ENCODE results near the gene MLXIP.
"Not testable (repeated sequence)": the region's sequence is repeated elsewhere in the genome, so short reads cannot be mapped to it uniquely, and the experiment has no call there.

Gene MLXIP

DNA sequence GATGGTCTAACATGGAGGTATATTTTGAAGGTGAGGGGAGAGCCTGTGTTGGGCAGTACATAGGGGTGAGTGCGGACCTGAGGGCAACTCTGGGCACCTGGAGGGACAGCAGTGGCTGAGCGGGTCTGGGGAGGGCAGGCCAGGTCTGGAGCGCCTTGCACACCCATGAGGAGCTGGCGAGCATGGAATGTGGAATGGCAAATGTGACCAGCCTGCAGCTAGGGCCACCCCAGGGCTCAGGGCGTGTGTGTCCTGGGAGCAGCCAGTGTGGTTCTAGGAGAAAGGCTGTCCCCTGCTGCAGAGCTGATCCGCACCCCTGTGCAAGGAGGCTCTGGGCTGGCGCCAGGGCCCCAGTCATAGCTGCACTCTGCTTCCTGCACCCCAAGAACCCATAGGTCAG, 32.4 kb upstream of the MLXIP start:
- Histone ChIP-seq H3K27ac (0 out of 22 replicates have a peak overlapping the region, but pooled peaks of 1 of the 11 experiments have one; percentile 22), H3K36me3 (peaks cover 10 to 99% (median 98%) of the 10 kb centered on the region in 11 experiments; a peak in 21 of 22 replicates), H3K4me3 (no peak overlapping the region), H3K27me3 (no peaks in the 10 kb centered on the region), H4K20me1 (peaks cover 0 to 57% (median 16%) of the 10 kb centered on the region in 11 experiments; a peak in 14 of 22 replicates), H3K9me3 (replicated peaks in 1 of 11) (no peaks in the 10 kb centered on the region), H3K4me1 (peaks cover 0 to 4% (median 1%) of the 10 kb centered on the region in 10 experiments; a peak in 11 of 20 replicates), H3K9ac (no peak overlapping the region), H3K4me2 (no peak overlapping the region)
- no peak for TF ChIP-seq Cebpa-rat (IDR thresholded peaks at IDR 0.05)

DNA sequence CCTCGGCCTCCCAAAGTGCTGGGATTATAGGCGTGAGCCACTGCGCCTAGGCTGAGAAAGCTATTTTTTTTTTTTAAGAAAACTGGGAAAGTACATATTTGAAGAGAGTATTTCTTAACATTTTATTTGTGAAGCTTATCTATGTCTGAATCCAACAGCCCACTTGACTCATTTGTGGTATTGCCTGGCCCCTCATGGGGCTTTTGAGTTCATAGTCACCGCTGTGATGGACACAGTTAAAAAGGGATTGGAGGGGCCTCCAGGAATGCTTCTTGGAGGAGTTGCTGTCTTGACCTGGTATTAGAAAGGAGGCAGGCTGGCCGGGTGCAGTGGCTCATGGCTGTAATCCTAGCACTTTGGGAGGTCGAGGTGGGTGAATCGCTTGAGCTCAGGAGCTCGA, 30.4 kb upstream of the MLXIP start:
- Histone ChIP-seq H3K36me3 (peaks cover 10 to 96% (median 86%) of the 10 kb centered on the region in 11 experiments; a peak in 21 of 22 replicates), H3K4me1 (no peaks in the 10 kb centered on the region; a peak in 1 of 20 replicates), H4K20me1 (peaks cover 0 to 55% (median 20%) of the 10 kb centered on the region in 11 experiments; a peak in 12 of 22 replicates), H3K4me3 (no peak overlapping the region), H3K27ac (no peak overlapping the region), H3K9ac (no peak overlapping the region), H3K27me3 (no peaks in the 10 kb centered on the region), H3K4me2 (no peak overlapping the region), H3K9me3 (replicated peaks in 1 of 11) (no peaks in the 10 kb centered on the region)
- no peak for TF ChIP-seq Cebpa-rat (IDR thresholded peaks at IDR 0.05)

- H3K4me3 ChIP-seq = no peak overlapping the region
- peaks cover 0 to 90% (median 74%) of the 10 kb centered on the region in 11 experiments; a peak in 20 of 22 replicates for H3K36me3 ChIP-seq
- peaks cover 0 to 57% (median 24%) of the 10 kb centered on the region in 11 experiments; a peak in 13 of 22 replicates for H4K20me1 ChIP-seq
- no peak overlapping the region for H3K27ac ChIP-seq
- H3K27me3 ChIP-seq = no peaks in the 10 kb centered on the region
- no peak overlapping the region for H3K9ac ChIP-seq
- H3K4me1 ChIP-seq = peaks cover 0 to 3% (median 0%) of the 10 kb centered on the region in 10 experiments; a peak in 2 of 20 replicates
- H3K9me3 ChIP-seq (replicated peaks in 1 of 11) = no peaks in the 10 kb centered on the region
- no peak overlapping the region for H3K4me2 ChIP-seq
- no peak for TF ChIP-seq Cebpa-rat (IDR thresholded peaks at IDR 0.05)
Measured at GRCh38 chr12:122049827-122050226, 28.7 kb upstream of the MLXIP start.

DNA sequence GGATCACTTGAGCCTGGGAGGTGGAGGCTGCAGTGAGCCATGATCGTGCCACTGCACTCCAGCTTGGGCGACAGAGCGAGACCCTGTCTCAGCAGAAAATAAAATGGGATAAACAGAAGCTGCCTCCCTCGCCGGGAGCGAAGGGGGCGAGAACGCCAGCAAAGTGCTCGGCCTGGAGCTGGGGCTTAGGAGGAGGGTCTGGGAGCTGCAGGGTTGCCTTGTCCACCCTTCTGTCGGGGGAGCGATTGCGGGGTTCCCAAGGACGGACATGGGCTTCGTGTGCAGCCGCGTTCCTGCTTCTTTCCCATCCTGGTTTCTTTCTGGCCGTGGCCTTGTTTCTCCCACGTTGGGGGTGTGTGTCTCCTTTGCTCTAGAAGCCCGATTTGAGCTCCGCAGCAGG, 27.9 kb upstream of the MLXIP start:
- Histone ChIP-seq H3K4me3 (no peak overlapping the region), H3K9ac (no peak overlapping the region), H3K27me3 (no peaks in the 10 kb centered on the region), H3K27ac (0 out of 22 replicates have a peak overlapping the region, but pooled peaks of 1 of the 11 experiments have one; percentile 5), H3K4me2 (no peak overlapping the region), H3K36me3 (peaks cover 0 to 90% (median 74%) of the 10 kb centered on the region in 11 experiments; a peak in 20 of 22 replicates), H3K9me3 (replicated peaks in 1 of 11) (no peaks in the 10 kb centered on the region), H3K4me1 (peaks cover 0 to 3% (median 0%) of the 10 kb centered on the region in 10 experiments; a peak in 2 of 20 replicates), H4K20me1 (peaks cover 0 to 60% (median 24%) of the 10 kb centered on the region in 11 experiments; a peak in 13 of 22 replicates)
- TF ChIP-seq Cebpa-rat (IDR thresholded peaks at IDR 0.05) = no peak

DNA sequence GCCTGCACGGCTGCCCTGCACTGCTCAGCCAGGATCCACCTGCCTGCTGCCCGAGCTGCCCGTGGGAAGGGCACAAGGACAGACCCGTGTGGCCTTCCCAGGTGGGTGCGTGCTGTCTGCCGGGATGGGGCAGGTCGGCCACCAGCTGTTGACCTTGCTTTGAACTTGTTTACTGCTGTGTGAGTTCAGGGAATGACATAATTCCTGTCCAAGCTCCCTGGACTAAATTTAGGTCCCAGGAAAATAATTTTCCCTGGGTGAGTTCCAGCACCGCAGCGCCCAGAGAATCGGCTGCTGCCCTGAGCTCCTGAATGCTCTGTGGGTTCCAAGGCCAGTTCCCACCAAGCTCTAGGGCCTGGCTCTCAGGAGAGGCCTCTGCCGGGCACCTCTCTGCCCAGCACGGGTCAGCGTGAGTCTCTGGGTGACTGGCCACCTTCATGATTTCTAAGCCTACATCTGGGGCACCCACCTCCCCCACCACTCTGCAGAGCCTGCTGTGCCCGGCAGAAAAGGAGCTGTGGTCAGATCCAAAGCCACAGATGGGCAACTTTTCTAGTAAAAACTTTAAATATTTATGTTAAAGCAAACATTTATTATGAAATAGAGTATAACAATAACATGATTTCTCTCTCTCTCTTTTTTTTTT, 27.2 kb upstream of the MLXIP start:
- Histone ChIP-seq H3K4me3 (no peak overlapping the region), H3K36me3 (peaks cover 5 to 90% (median 74%) of the 10 kb centered on the region in 11 experiments; a peak in 20 of 22 replicates), H3K9ac (peak overlapping the region in 1 of 11 experiments; percentile 28; a peak in 1 of 22 replicates), H3K9me3 (replicated peaks in 1 of 11) (no peaks in the 10 kb centered on the region), H3K27ac (no peak overlapping the region), H3K4me1 (peaks cover 0 to 3% (median 0%) of the 10 kb centered on the region in 10 experiments; a peak in 2 of 20 replicates), H4K20me1 (peaks cover 0 to 55% (median 21%) of the 10 kb centered on the region in 11 experiments; a peak in 13 of 22 replicates), H3K27me3 (no peaks in the 10 kb centered on the region), H3K4me2 (no peak overlapping the region)
- TF ChIP-seq Cebpa-rat (IDR thresholded peaks at IDR 0.05) = no peak

- no peak for TF ChIP-seq Cebpa-rat (IDR thresholded peaks at IDR 0.05)
- H4K20me1 ChIP-seq = peaks cover 0 to 62% (median 21%) of the 10 kb centered on the region in 11 experiments; a peak in 13 of 22 replicates
- H3K4me3 ChIP-seq = no peak overlapping the region
- no peak overlapping the region for H3K9ac ChIP-seq
- H3K27ac ChIP-seq = no peak overlapping the region
- peaks cover 0 to 3% (median 0%) of the 10 kb centered on the region in 10 experiments; a peak in 2 of 20 replicates for H3K4me1 ChIP-seq
- H3K36me3 ChIP-seq = peaks cover 7 to 90% (median 74%) of the 10 kb centered on the region in 11 experiments; a peak in 20 of 22 replicates
- H3K4me2 ChIP-seq = no peak overlapping the region
- no peaks in the 10 kb centered on the region for H3K27me3 ChIP-seq
- no peaks in the 10 kb centered on the region for H3K9me3 ChIP-seq (replicated peaks in 1 of 11)
Measured at GRCh38 chr12:122052285-122052684, 26.3 kb upstream of the MLXIP start.

GRCh38 chr12:122054842-122055520, 23.6 kb upstream of the MLXIP start:
- Histone ChIP-seq H3K27ac (0 out of 22 replicates have a peak overlapping the region, but pooled peaks of 3 of the 11 experiments have one; percentile 8 to 12 (median 11)), H3K9ac (0 out of 22 replicates have a peak overlapping the region, but pooled peaks of 3 of the 11 experiments have one; percentile 2 to 15 (median 7)), H4K20me1 (peaks cover 0 to 74% (median 18%) of the 10 kb centered on the region in 11 experiments; a peak in 12 of 22 replicates), H3K9me3 (replicated peaks in 1 of 11) (no peaks in the 10 kb centered on the region), H3K4me1 (peaks cover 0 to 3% (median 0%) of the 10 kb centered on the region in 10 experiments; a peak in 3 of 20 replicates), H3K27me3 (no peaks in the 10 kb centered on the region), H3K4me3 (no peak overlapping the region), H3K36me3 (peaks cover 15 to 90% (median 74%) of the 10 kb centered on the region in 11 experiments), H3K4me2 (peak overlapping the region in 1 of 11 experiments; percentile 59; a peak in 1 of 22 replicates)
- no peak for TF ChIP-seq Cebpa-rat (IDR thresholded peaks at IDR 0.05)

DNA sequence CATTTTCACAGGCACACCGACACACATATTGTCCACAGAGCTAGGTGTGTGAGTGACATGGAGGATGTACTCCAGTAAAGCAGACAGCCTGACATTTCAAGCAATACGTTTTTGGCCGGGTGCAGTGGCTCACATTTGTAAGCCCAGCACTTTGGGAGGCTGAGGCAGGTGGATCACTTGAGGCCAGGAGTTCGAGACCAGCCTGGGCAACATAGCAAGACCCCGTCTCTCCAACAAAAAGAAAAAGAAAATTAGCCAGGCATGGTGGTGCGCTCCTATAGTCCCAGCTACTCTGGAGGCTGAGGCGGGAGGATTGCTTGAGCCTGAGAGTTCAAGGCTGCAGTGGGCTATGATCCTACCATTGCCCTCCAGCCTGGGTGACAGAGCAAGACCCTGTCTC, 22.1 kb upstream of the MLXIP start:
- H3K4me2 ChIP-seq = not testable (repeated sequence)
- H3K36me3 ChIP-seq = peaks cover 15 to 88% (median 76%) of the 10 kb centered on the region in 11 experiments
- peak overlapping the region in 1 of 11 experiments; percentile 24; a peak in 1 of 22 replicates for H3K27ac ChIP-seq

More for the DNA sequence above, 22.1 kb upstream of the MLXIP start:
- H3K4me3 ChIP-seq; H3K9me3 ChIP-seq (replicated peaks in 1 of 11); H3K4me1 ChIP-seq; H3K27me3 ChIP-seq: not testable (repeated sequence)
- Histone ChIP-seq H3K9ac (peak overlapping the region in 5 of 11 experiments; percentile 7 to 26 (median 19); a peak in 2 of 22 replicates), H4K20me1 (peaks cover 0 to 63% (median 7%) of the 10 kb centered on the region in 11 experiments; a peak in 11 of 22 replicates)
